Urothelium cell line (cell line): ENCODE results near the gene ADAMTS9.

Experiments
- DNase-seq: peaks from one replicate; pipeline ENCODE4 v3.0.0; 2011; ENCODE audit warnings: low spot score, mixed read lengths
- FAIRE-seq: peaks from 2 replicates; lab custom pipeline; 2011; peaks lifted over from hg19 to GRCh38; lab: Jason Lieb, UNC

The ADAMTS9 gene

GRCh38 chr3:64501298-64501906 lies 186.4 kb downstream of the ADAMTS9 start:
- FAIRE-seq: no peak
- no peak for DNase-seq

GRCh38 chr3:64496786-64497490 lies 190.9 kb downstream of the ADAMTS9 start:
- no peak for DNase-seq
- no peak for FAIRE-seq

- DNase-seq: no peak
- FAIRE-seq: no peak
Measured at GRCh38 chr3:64495781-64496334, 191.9 kb downstream of the ADAMTS9 start.

GRCh38 chr3:64495121-64495780 lies 192.5 kb downstream of the ADAMTS9 start:
- DNase-seq (no peak), FAIRE-seq (no peak)

GRCh38 chr3:64494526-64494925 lies 193.3 kb downstream of the ADAMTS9 start:
- DNase-seq (no peak), FAIRE-seq (no peak)

- FAIRE-seq (no peak), DNase-seq (no peak)
Measured at GRCh38 chr3:64493149-64493548, 194.7 kb downstream of the ADAMTS9 start.

- FAIRE-seq (no peak), DNase-seq (no peak)
Measured at GRCh38 chr3:64491843-64492242, 196.0 kb downstream of the ADAMTS9 start.

GRCh38 chr3:64490180-64490724 lies 197.5 kb downstream of the ADAMTS9 start:
- FAIRE-seq (no peak), DNase-seq (no peak)

GRCh38 chr3:64489361-64490044 lies 198.3 kb downstream of the ADAMTS9 start:
- peak; percentile 79 for FAIRE-seq
- peak; percentile 67 for DNase-seq

- no peak for DNase-seq
- FAIRE-seq: no peak
Measured at GRCh38 chr3:64488939-64489338, 198.9 kb downstream of the ADAMTS9 start.

- peak; percentile 79 for DNase-seq
- peak; percentile 74 for FAIRE-seq
Measured at GRCh38 chr3:64484289-64484992, 203.4 kb downstream of the ADAMTS9 start.

- FAIRE-seq (no peak), DNase-seq (no peak)
Measured at GRCh38 chr3:64483467-64483866, 204.3 kb downstream of the ADAMTS9 start.

- DNase-seq (no peak), FAIRE-seq (no peak)
Measured at GRCh38 chr3:64475037-64475436, 212.8 kb downstream of the ADAMTS9 start.

- DNase-seq (no peak), FAIRE-seq (no peak)
Measured at GRCh38 chr3:64473466-64473865, 214.3 kb downstream of the ADAMTS9 start.

GRCh38 chr3:64470436-64470835 lies 217.4 kb downstream of the ADAMTS9 start:
- FAIRE-seq: no peak

GRCh38 chr3:64467255-64467944 lies 220.4 kb downstream of the ADAMTS9 start:
- FAIRE-seq (no peak), DNase-seq (no peak)

More at GRCh38 chr3:64470436-64470835, 217.4 kb downstream of the ADAMTS9 start:
- DNase-seq: no peak
